ENCODE data around the gene OR4K14.
"Not testable (repeated sequence)": the region's sequence is repeated elsewhere in the genome, so short reads cannot be mapped to it uniquely, and the experiment has no call there.

The OR4K14 gene, protein sequence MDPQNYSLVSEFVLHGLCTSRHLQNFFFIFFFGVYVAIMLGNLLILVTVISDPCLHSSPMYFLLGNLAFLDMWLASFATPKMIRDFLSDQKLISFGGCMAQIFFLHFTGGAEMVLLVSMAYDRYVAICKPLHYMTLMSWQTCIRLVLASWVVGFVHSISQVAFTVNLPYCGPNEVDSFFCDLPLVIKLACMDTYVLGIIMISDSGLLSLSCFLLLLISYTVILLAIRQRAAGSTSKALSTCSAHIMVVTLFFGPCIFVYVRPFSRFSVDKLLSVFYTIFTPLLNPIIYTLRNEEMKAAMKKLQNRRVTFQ

DNA sequence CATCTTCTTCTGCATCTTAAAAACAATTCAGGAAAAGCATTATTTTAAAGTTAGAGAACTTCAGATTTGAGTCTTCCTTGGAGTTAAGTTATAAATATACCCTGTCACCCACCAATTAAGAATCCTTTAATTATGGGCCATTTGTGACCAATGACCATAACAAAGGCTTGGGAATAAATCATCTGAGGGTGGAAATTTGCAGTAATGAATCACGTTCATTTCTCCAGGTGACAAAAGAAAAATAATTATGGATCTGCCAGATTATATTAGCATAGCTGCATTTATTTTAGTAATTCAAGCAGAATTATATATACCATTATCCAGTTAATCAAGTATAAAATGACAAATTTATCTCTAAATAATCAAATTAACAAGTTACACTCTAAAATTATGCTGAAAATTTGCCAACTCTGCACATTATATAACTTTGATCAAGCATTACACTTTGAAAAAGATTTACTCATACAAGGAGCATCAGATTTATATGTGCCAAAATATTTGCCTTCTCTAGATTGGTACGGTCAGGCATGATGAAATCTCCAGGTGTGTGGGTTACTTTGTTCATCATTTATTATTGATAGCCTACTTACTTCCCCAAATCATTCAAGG, at the start of gene OR4K14:
Gene OR4K14, minus strand, starts transcription at position 51 of the 609 bp plus-strand sequence. CDS start 4,114 bp downstream, outside the sequence.
- no peak within 1 kb of the TSS for H3K4me3 Mint-ChIP-seq
- H3K27ac Mint-ChIP-seq = no peak within 1 kb of the TSS
- no peak for DNase-seq
- ATAC-seq = no peak
- no peaks in the 10 kb centered on the region for H3K27me3 Mint-ChIP-seq
- peaks cover 3 to 5% of the 10 kb centered on the region in 2 donors for H3K9me3 Mint-ChIP-seq
- H3K4me1 Mint-ChIP-seq = no peaks in the 10 kb centered on the region

GRCh38 chr14:20059745-20060144, 40.6 kb upstream of the OR4K14 start, which contains the start of gene OR4L1:
Gene OR4L1, plus strand, starts transcription at chr14:20060045. Its CDS starts 0 bp downstream, at chr14:20060045.
- no peaks in the 10 kb centered on the region for H3K4me1 Mint-ChIP-seq
- DNase-seq (no peak), ATAC-seq (no peak)
- H3K27me3 Mint-ChIP-seq = no peaks in the 10 kb centered on the region
- H3K4me3 Mint-ChIP-seq = no peak within 1 kb of the TSS
- H3K27ac Mint-ChIP-seq = no peak within 1 kb of the TSS
- H3K9me3 Mint-ChIP-seq = peaks cover 0 to 4% of the 10 kb centered on the region in 2 donors

GRCh38 chr14:20048202-20048601, 29.1 kb upstream of the OR4K14 start:
- no peak for ATAC-seq
- Mint-ChIP-seq H3K4me1 (no peaks in the 10 kb centered on the region), H3K4me3 (no peak overlapping the region), H3K9me3 (no peaks in the 10 kb centered on the region), H3K27ac (no peak overlapping the region), H3K27me3 (peaks cover 15% of the 10 kb centered on the region)
- DNase-seq = no peak

DNA sequence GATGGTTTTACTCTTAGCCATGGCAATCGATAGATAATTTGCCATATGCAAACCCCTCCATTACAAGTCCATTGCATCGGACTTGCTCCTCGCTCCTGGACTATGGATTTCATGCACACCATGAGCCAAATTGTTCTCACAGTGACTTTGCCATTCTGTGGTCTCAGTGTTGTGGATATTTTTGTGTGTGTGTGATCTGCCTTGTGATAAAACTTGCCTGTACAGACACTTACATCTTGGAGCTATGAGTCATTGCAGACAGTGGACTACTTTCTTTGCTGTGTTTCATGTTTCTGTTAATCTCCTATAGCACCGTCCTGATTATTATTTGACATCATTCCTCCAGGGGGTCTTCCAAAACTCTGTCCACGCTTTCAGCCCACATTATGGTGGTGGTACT, 25.1 kb upstream of the OR4K14 start:
- Mint-ChIP-seq H3K27ac (peak overlapping the region in 1 of 2 donors; percentile 7), H3K9me3 (peaks cover 5 to 13% of the 10 kb centered on the region in 2 donors), H3K4me3 (no peak overlapping the region), H3K4me1 (no peaks in the 10 kb centered on the region), H3K27me3 (peaks cover 4% of the 10 kb centered on the region)
- ATAC-seq = no peak
- DNase-seq = no peak

DNA sequence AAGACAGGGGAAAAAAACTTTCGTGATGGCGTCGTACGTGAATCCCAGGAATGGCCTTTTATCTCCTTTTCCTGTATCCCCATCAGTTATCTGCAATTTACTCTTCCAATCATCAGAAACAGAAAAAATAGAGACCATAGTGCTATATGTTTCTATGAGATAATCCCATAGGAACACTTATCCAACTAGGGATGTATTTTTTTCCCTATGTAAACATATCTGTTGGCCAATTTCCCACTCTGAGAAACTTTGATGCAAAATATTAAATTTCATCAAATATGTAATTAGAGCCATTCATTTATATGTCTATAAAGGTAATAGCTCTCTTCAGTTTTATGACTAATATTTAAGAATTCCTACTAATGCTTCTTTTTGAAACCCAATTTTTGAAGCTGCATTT, 16.8 kb upstream of the OR4K14 start, which contains the start of gene OR4K13:
Gene OR4K13, minus strand, starts transcription at position 101 of the 400 bp plus-strand sequence. CDS start 1,280 bp downstream, outside the sequence.
- Mint-ChIP-seq H3K4me3 (peak within 1 kb of the TSS in 1 of 2 donors; percentile 28), H3K9me3 (peaks cover 0 to 6% of the 10 kb centered on the region in 2 donors), H3K4me1 (peaks cover 5% of the 10 kb centered on the region), H3K27me3 (no peaks in the 10 kb centered on the region), H3K27ac (peak within 1 kb of the TSS in 1 of 2 donors; percentile 72)
- ATAC-seq (no peak), DNase-seq (no peak)

- peak; percentile 91 for ATAC-seq
- H3K4me3 Mint-ChIP-seq = peak overlapping the region in 1 of 2 donors; percentile 28
- H3K4me1 Mint-ChIP-seq = peaks cover 5% of the 10 kb centered on the region
- no peak for DNase-seq
- peak overlapping the region in 1 of 2 donors; percentile 72 for H3K27ac Mint-ChIP-seq
- H3K27me3 Mint-ChIP-seq = no peaks in the 10 kb centered on the region
- H3K9me3 Mint-ChIP-seq = peaks cover 0 to 6% of the 10 kb centered on the region in 2 donors
Measured at GRCh38 chr14:20035449-20035848, 16.3 kb upstream of the OR4K14 start.

GRCh38 chr14:20031058-20031457, 12.0 kb upstream of the OR4K14 start:
- DNase-seq = no peak
- ATAC-seq = no peak
- Mint-ChIP-seq H3K27me3 (no peaks in the 10 kb centered on the region), H3K4me3 (no peak overlapping the region), H3K9me3 (no peaks in the 10 kb centered on the region), H3K27ac (no peak overlapping the region), H3K4me1 (peaks cover 5% of the 10 kb centered on the region)

DNA sequence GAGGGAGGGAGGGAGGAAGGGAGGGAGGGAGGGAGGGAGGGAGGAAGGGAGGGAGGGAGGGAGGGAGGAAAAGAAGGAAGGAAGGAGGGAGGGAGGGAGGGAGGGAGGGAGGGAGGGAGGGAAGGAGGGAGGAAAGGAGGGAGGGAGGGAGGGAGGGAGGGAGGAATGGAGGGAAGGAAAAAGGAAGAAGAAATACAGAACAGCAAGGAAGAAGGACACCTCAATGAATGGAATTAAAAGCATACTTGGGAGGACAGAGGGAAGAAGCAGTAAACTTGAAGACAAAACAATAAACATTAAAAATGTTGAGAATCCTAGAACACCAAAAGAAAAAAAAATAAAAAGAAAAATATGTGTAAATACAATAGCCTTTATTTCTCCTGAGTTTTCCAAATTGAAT, 11.0 kb downstream of the OR4K14 start:
- no peaks in the 10 kb centered on the region for H3K27me3 Mint-ChIP-seq
- ATAC-seq (no peak), DNase-seq (no peak)
- peaks cover 13 to 20% of the 10 kb centered on the region in 2 donors for H3K9me3 Mint-ChIP-seq
- no peaks in the 10 kb centered on the region for H3K4me1 Mint-ChIP-seq
- H3K4me3 Mint-ChIP-seq = no peak overlapping the region
- no peak overlapping the region for H3K27ac Mint-ChIP-seq

DNA sequence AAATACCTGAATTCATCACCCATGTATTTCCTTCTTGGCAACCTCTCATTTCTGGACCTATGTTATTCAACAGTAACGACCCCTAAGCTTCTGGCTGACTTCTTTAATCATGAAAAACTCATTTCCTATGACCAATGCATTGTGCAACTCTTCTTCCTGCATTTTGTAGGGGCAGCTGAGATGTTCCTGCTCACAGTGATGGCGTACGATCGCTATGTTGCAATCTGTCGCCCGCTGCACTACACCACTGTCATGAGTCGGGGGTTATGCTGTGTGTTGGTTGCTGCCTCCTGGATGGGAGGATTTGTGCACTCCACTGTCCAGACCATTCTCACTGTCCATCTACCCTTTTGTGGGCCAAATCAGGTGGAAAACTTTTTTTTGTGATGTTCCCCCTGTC, 16.8 kb downstream of the OR4K14 start:
- no peak for DNase-seq
- Mint-ChIP-seq H3K4me1 (no peaks in the 10 kb centered on the region), H3K4me3 (no peak overlapping the region), H3K27ac (no peak overlapping the region), H3K27me3 (no peaks in the 10 kb centered on the region), H3K9me3 (peaks cover 0 to 4% of the 10 kb centered on the region in 2 donors)
- no peak for ATAC-seq

- ATAC-seq (no peak), DNase-seq (no peak)
- Mint-ChIP-seq H3K27me3 (no peaks in the 10 kb centered on the region), H3K4me1 (no peaks in the 10 kb centered on the region), H3K9me3 (no peaks in the 10 kb centered on the region), H3K27ac (no peak within 1 kb of the TSS), H3K4me3 (no peak within 1 kb of the TSS)
Measured at GRCh38 chr14:20001863-20002262, 17.2 kb downstream of the OR4K14 start, which contains the start of gene OR4Q2. Gene OR4Q2, plus strand, starts transcription at chr14:20002163.

DNA sequence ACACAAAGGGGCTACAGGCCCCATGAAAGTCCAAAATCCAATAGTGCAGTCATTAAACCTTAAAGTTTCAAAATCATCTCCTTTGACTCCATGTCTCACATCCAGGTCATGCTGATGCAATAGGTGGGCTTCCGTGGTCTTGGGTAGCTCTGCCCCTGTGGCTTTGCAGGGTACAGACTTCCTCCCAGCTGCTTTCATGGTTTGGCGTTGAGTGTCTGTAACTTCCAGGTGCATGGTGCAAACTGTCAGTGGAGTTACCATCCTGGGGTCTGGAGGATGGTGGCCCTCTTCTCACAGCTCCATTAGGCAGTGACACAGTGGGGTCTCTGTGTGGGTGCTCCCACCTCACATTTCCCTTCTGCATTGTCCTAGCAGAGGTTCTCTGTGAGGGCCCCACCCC, 25.7 kb downstream of the OR4K14 start:
- ATAC-seq = no peak
- Mint-ChIP-seq H3K9me3 (peaks cover 18 to 31% of the 10 kb centered on the region in 2 donors), H3K27ac (no peak overlapping the region), H3K4me1 (no peaks in the 10 kb centered on the region), H3K4me3 (no peak overlapping the region), H3K27me3 (no peaks in the 10 kb centered on the region)
- no peak for DNase-seq

- H3K27me3 Mint-ChIP-seq = no peaks in the 10 kb centered on the region
- peak within 1 kb of the TSS in 1 of 2 donors; percentile 17 for H3K4me3 Mint-ChIP-seq
- H3K4me1 Mint-ChIP-seq = peaks cover 21% of the 10 kb centered on the region
- peaks cover 7 to 15% of the 10 kb centered on the region in 2 donors for H3K9me3 Mint-ChIP-seq
- no peak for ATAC-seq
- H3K27ac Mint-ChIP-seq = peak within 1 kb of the TSS; percentile 50 to 79
- no peak for DNase-seq
Measured at GRCh38 chr14:19975291-19975690, 43.8 kb downstream of the OR4K14 start, which contains the start of gene OR4K15. Gene OR4K15, plus strand, starts transcription at chr14:19975591. Its CDS starts 0 bp downstream, at chr14:19975591.

GRCh38 chr14:19974844-19975243, 44.3 kb downstream of the OR4K14 start:
- H3K27ac Mint-ChIP-seq = peak overlapping the region; percentile 50 to 79
- H3K4me3 Mint-ChIP-seq = peak overlapping the region in 1 of 2 donors; percentile 17

GRCh38 chr14:19969735-19970134, 49.4 kb downstream of the OR4K14 start:
- not testable (repeated sequence) for H3K4me3 Mint-ChIP-seq, DNase-seq, H3K9me3 Mint-ChIP-seq, H3K27me3 Mint-ChIP-seq, H3K27ac Mint-ChIP-seq
- H3K4me1 Mint-ChIP-seq = peaks cover 15% of the 10 kb centered on the region
- peak; percentile 50 for ATAC-seq

More at GRCh38 chr14:19974844-19975243, 44.3 kb downstream of the OR4K14 start:
- H3K9me3 Mint-ChIP-seq = peaks cover 7 to 13% of the 10 kb centered on the region in 2 donors
- peaks cover 21% of the 10 kb centered on the region for H3K4me1 Mint-ChIP-seq
- DNase-seq = no peak
- no peaks in the 10 kb centered on the region for H3K27me3 Mint-ChIP-seq
- peak; percentile 91 for ATAC-seq
